Myometrial cell (primary cell): Measurements from ENCODE around the gene SPPL2C. TPM values are rescaled to one million over a fixed set of nuclear protein-coding genes. Genes with fewer than 3 reads are reported as not detected.

Source experiments
- total RNA-seq: library from RNA; depleted of rRNA; stranded (reverse); fragments of >200 nt; gene quantifications from 2 replicates; pipeline ENCODE4 v1.2.3, GENCODE V29; 2015

SPPL2C gene
- total RNA-seq: not detected in 2 replicates

GRCh38 chr17:45844695-45845375, at the start of gene SPPL2C:
SPPL2C (plus strand) TSS chr17:45844881; CDS start chr17:45844907, 26 bp downstream.

GRCh38 chr17:45894022-45894784, 49.5 kb downstream of the SPPL2C start, which contains the start of gene MAPT:
MAPT (plus strand) TSS chr17:45894554; CDS start chr17:45962338, 67,784 bp downstream.

Other genes with a start within 250 kb of the SPPL2C start
- not detected in 2 replicates for gene CRHR1, start 60.6 kb upstream of the SPPL2C start, total RNA-seq
- under 0.01 TPM in 2 replicates for gene MAPT, start 49.7 kb downstream of the SPPL2C start, total RNA-seq
- gene STH, start 154.4 kb downstream of the SPPL2C start, total RNA-seq: not detected in 2 replicates